Fibroblast of upper back skin (primary cell): Measurements from ENCODE around the gene STON1.
"Not testable (repeated sequence)": the region's sequence is repeated elsewhere in the genome, so short reads cannot be mapped to it uniquely, and the experiment has no call there.

Experiments
- DNase-seq: peaks from one replicate; pipeline ENCODE4 v3.0.0-alpha.2; 2013

STON1 gene, protein sequence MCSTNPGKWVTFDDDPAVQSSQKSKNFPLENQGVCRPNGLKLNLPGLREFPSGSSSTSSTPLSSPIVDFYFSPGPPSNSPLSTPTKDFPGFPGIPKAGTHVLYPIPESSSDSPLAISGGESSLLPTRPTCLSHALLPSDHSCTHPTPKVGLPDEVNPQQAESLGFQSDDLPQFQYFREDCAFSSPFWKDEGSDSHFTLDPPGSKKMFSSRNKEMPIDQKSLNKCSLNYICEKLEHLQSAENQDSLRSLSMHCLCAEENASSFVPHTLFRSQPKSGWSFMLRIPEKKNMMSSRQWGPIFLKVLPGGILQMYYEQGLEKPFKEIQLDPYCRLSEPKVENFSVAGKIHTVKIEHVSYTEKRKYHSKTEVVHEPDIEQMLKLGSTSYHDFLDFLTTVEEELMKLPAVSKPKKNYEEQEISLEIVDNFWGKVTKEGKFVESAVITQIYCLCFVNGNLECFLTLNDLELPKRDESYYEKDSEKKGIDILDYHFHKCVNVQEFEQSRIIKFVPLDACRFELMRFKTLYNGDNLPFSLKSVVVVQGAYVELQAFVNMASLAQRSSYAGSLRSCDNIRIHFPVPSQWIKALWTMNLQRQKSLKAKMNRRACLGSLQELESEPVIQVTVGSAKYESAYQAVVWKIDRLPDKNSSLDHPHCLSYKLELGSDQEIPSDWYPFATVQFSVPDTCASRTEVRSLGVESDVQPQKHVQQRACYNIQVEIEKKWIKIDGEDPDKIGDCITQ

DNA sequence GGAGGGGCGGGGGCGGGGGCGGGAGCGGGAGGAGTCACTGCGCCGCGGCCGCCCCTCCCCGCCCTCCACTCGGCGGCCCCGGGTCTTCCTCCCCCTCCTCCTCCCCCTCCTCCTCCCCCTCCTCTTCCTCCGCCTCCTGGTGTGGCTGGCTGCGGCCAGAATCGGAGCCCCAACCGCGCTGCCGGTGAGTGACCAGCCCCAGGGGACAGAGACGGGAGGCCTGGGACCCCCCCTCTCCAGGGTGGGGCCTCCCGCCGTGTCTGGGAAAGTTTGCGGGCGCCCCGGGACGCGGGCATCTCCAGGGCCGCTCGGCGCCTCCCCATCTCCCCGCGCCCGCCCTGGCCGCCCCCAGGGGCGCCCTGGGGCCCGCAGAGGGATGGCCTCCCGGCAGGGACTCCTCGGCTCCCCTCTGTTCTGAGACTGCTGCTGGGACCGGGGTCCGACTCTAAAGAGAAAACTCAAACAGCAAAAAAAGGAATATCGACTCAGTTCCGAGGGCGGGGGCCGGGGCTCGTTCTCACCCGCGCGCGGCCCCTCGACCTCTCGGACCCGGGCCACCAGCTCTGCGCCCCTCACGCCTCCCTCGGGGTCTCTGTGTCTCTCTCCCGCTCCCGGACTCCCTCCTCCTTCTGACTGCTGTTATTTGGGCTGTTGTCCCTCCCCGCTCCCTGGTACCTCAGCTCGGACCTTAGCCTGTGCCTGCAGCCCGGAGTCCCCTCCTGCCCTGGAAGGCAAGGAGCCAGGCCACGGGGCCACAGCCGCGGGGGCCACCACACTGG, at the start of gene STON1:
Gene STON1, plus strand, starts transcription at position 122 of the 779 bp plus-strand sequence. CDS start 50,480 bp downstream, outside the sequence.
- peak; percentile 45 for DNase-seq

DNA sequence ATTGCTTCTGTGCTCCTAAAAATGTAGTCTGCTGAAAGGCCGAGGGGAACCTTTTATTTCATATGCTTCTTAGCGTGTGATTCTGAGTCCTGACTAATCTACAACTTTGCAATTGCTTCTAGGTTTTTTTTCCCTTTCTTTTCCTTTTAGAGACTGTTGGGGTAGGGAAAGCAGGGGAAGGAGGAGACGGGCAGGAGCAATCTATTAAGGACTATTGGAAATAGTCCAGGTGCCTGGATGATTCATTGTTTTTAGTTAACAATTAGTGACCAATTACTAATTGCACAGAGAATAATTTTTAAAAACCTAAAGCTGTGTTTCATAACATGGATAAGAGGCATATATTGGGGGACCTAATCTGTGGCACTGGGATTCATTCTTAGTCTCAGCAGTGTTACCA, 49.4 kb upstream of the STON1 start:
- no peak for DNase-seq

DNA sequence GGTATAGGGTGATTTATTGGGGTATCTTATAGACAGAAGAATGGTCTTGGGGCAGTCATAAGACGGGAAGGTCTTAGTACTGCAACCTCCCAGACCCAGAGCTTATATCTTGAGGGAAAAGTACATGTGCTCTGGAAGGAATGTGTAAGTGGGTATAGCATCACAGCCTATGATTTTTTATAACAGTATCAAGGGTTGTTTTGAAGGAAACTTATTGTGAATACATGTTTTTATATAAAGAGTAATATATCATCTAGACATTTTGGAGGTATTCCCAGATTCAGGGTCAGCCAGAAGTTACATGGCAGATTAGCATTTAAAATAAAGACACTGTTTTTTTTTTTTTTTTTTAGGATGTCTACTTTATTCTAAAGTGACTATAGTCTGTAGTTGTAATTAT, 47.6 kb upstream of the STON1 start:
- DNase-seq, result peak; percentile 77

DNA sequence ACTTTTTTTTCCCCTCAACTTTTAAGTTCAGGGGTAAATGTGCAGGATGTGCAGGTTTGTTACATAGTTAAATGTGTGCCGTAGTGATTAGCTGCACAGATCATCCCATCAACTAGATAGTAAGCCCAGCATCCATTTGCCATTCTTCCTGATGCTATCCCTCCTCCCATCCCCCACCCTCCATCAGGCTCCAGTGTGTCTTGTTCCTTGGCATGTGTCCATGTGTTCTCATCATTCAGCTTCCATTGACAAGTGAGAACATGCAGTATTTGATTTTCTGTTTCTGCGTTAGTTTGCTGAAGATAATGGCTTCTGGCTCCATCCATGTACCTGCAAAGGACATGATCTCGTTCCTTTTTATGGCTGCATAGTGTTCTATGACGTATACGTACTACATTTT, 47.2 kb upstream of the STON1 start:
- peak; percentile 35 for DNase-seq

DNA sequence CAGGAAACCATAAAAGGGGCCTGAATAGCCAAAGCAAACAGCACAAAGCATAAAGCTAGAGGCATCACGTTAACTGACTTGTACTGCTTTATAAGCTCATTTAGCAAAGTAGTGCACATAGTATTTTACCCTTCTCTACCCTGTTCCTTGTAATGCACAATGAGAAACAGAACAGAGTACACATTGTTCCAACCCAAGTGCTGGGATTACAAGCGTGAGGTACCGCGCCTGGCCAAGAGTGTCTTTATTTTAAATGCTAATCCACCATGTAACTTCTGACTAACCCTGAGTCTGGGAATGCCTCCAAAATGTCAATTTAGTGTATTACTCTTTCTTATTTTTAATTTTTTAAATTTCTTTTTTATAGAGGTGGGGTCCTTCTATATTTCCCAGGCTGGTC, 46.4 kb upstream of the STON1 start:
- DNase-seq, result peak; percentile 40

GRCh38 chr2:48483916-48484315, 46.0 kb upstream of the STON1 start:
- peak; percentile 76 for DNase-seq

DNA sequence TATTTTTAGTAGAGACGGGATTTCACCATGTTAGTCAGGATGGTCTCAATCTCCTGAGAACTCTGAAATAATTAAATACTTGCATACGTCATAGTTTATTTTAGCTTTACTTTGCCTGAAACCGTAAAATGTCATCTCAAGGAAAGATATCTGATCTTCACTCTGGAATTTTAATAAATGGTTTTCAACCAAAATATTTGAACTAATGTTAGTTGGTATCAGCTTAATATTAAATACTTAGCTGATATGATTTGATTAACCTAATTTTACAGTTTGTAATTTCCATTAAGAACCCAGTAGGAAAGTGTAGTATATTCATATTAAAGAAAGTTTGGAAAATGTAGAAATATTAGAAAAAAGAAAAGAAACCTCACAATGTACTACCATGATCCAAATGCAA, 41.4 kb upstream of the STON1 start:
- DNase-seq, result no peak

DNA sequence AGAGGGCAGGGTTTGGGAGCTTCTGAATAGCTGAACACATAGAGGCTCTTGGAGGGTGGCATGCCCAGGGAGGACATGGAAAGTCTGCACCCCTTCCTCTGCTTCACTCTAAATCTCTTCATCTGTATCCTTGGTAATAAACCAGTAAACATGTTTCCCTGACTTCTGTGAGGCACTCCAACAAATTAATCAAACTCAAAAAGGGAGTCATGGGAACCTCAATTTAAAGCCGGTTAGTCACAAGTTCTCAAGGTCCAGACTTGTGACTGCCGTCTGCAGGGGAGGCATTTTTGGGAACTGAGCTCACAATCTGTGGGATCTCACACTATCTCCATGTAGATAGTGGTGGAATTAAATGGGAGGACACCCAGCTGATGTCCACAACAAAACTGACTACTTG, 33.1 kb upstream of the STON1 start:
- peak; percentile 33 for DNase-seq

DNA sequence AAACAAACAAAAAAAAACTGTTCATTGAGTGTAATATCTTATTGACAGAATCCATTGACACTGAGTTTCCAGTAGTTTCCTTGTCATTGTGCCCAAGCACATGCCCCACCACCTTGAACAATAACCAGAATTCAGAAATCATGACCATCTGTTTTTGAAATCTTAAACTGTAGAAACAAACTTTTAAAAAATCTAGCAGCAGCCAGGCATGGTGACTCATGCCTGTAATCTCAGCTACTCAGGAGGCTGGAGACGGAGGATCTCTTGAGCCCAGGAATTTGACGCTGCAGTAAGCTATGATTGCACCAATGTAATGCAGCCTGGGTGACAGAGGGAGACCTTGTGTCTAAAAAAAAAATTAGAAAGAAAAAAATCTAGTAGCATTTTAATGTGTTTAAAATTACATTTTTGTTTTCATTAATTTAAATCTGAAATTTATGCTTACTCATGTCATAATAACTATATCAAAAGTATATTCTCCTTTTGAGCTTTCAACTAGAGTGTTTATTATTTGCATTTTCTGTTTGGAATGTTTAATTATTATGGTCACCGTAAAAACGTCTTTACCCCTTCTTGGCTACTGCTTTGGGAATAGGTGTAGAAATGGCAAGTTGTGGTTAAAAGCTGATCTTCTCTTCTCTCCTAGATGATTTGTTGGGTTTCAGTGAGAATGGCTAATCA, 25.2 kb upstream of the STON1 start:
- DNase-seq, result peak; percentile 71

DNA sequence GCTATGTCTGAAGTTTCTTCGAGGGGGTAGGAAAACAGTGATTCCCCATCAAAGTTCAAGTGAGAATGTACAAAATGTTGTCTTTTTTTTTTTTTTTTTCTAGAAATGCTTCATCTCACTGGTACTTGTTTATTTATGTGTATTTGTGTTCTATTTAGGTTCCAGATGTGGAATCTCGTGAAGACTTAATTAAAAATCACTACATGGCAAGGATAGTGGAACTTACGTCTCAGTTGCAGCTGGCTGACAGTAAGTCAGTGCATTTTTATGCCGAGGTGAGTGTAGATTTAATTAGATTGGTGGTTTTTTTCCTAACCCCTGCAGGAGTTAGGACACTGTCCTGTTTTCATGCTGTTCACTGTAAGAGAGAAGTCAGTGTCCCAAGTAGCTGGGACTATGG, 22.8 kb upstream of the STON1 start:
- DNase-seq, result no peak

DNA sequence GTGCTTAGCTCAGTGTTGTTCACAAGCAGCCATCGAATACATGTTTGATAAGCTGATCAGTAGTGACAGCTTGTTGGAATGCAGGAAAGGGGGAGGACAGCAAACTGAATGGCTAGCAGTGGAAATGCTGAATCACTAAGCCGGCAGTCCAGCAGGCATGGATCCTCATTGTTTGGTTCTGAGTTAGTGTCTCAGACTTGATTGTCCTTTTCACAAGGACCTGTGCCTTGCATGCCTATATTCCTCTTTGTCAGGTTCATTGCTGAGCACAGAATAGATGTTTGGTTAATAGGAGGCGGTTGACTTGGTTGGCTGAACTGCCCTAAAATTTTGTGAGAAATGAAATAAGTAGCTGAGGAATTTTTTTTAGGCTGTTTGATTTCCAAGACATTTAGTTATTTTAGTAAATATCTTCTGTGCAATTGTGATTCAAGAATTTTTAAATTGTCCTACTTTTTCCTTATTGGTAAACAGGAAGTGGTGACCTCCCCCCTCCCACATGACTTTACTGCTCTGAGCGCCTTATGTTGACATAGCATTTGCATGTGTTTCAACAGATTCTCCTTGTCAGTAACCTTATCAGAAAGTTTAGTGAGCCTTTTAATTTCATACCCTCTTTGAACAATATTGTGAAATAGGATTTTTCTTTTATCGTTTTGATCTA, 21.4 kb upstream of the STON1 start:
- DNase-seq, result peak; percentile 64

DNA sequence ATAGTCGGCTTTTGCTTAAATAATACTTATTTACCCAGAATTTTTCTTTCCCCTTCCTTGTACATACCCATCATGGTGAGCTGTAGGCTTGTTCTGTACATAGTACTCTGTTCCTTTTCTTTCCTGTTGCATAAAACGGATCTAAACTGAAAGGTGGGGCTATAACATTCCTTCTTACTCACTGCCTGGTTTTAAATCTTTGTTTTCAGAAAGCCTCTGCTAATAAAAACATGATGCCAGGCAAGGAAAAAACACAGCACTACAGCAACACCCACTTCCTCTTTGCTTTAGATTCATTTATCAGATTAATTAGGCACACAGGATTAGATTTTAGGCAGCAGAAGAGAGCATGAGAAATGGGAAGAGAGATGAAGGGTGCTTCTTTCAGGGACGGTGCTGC, 19.6 kb upstream of the STON1 start:
- peak; percentile 24 for DNase-seq

- no peak for DNase-seq
Measured at GRCh38 chr2:48511849-48512470, 18.0 kb upstream of the STON1 start.

GRCh38 chr2:48512571-48512970, 17.4 kb upstream of the STON1 start:
- peak; percentile 39 for DNase-seq

- no peak for DNase-seq
Measured at GRCh38 chr2:48514348-48515003, 15.5 kb upstream of the STON1 start.

DNA sequence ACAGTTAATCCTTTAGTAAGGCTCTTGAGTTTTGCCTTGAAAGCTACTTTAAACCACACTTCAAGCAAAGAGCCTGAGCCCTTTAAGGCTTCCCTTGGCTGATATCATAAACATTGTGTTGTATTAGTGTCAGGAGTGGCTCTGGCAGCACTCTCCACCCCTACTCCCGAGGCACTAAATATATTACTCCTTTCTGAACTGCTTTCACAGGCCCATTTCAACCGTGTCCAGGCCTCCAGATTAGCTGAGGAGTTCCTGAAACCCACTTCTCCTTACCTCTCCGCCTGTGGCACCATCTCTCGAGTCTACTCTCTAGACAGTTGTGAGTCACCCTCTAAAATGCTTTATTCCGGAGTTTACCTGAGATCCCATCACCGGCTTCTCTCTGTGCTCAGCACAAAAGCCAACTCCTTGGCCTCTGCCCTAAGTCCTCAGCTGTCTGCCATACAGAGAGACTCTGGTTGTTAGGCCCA, 14.4 kb upstream of the STON1 start:
- no peak for DNase-seq

GRCh38 chr2:48519593-48519992, 10.4 kb upstream of the STON1 start:
- no peak for DNase-seq

- not testable (repeated sequence) for DNase-seq
Measured at GRCh38 chr2:48524756-48525155, 5.2 kb upstream of the STON1 start.

GRCh38 chr2:48525269-48525943, 4.5 kb upstream of the STON1 start:
- no peak for DNase-seq

- DNase-seq, result peak; percentile 63
Measured at GRCh38 chr2:48527226-48527885, 2.6 kb upstream of the STON1 start.
